HG03108 (cell line): ENCODE results near the gene KIR3DL3.
"Not testable (repeated sequence)": the region's sequence is repeated elsewhere in the genome, so short reads cannot be mapped to it uniquely, and the experiment has no call there.

Experiments used
- ATAC-seq: cut with Tn5 transposase; IDR thresholded peaks from one replicate; pipeline ENCODE4 v1.9.1; 2021; ENCODE audit warnings: moderate library complexity; ENCODE audit not compliant: unreplicated experiment

The KIR3DL3 gene

GRCh38 chr19:54729416-54730188, 5.4 kb downstream of the KIR3DL3 start:
- ATAC-seq, result no peak

- no peak for ATAC-seq
Observed at GRCh38 chr19:54731191-54731590, 6.9 kb downstream of the KIR3DL3 start.

- not testable (repeated sequence) for ATAC-seq
Observed at GRCh38 chr19:54738306-54738705, 14.1 kb downstream of the KIR3DL3 start, which contains the start of gene KIR2DL3. Gene KIR2DL3, plus strand, starts transcription at chr19:54738513. Its CDS starts 33 bp downstream, at chr19:54738546.

- ATAC-seq, result no peak
Observed at GRCh38 chr19:54738715-54739114, 14.5 kb downstream of the KIR3DL3 start.

GRCh38 chr19:54739587-54740497, 15.6 kb downstream of the KIR3DL3 start:
- ATAC-seq, result no peak

GRCh38 chr19:54741950-54742349, 17.7 kb downstream of the KIR3DL3 start:
- ATAC-seq, result not testable (repeated sequence)

GRCh38 chr19:54744080-54744479, 19.8 kb downstream of the KIR3DL3 start:
- not testable (repeated sequence) for ATAC-seq

- not testable (repeated sequence) for ATAC-seq
Observed at GRCh38 chr19:54747614-54748322, 23.5 kb downstream of the KIR3DL3 start.

- not testable (repeated sequence) for ATAC-seq
Observed at GRCh38 chr19:54750276-54750675, 26.0 kb downstream of the KIR3DL3 start.

GRCh38 chr19:54756204-54757110, 32.2 kb downstream of the KIR3DL3 start:
- not testable (repeated sequence) for ATAC-seq

- ATAC-seq, result not testable (repeated sequence)
Observed at GRCh38 chr19:54758577-54758976, 34.3 kb downstream of the KIR3DL3 start.

- not testable (repeated sequence) for ATAC-seq
Observed at GRCh38 chr19:54764219-54764618, 40.0 kb downstream of the KIR3DL3 start.

GRCh38 chr19:54766464-54766863, 42.2 kb downstream of the KIR3DL3 start:
- ATAC-seq, result not testable (repeated sequence)

- not testable (repeated sequence) for ATAC-seq
Observed at GRCh38 chr19:54769646-54770045, 45.4 kb downstream of the KIR3DL3 start, which contains the start of gene KIR2DL1. Gene KIR2DL1, plus strand, starts transcription at chr19:54769793. Its CDS starts 58 bp downstream, at chr19:54769851.

- ATAC-seq, result not testable (repeated sequence)
Observed at GRCh38 chr19:54770511-54770910, 46.3 kb downstream of the KIR3DL3 start.

GRCh38 chr19:54771018-54771960, 47.0 kb downstream of the KIR3DL3 start:
- ATAC-seq, result not testable (repeated sequence)

- not testable (repeated sequence) for ATAC-seq
Observed at GRCh38 chr19:54772666-54773065, 48.4 kb downstream of the KIR3DL3 start.

- not testable (repeated sequence) for ATAC-seq
Observed at GRCh38 chr19:54775095-54775815, 51.0 kb downstream of the KIR3DL3 start.
